GM15510 (cell line): ENCODE measurements around the gene CD52.

ENCODE experiments used
- POLR2A ChIP-seq: IDR thresholded peaks from 3 replicates; pipeline ENCODE4 v1.6.1; 2011; ENCODE audit warnings: borderline replicate concordance; ENCODE audit not compliant: insufficient read length; ENCODE audit errors: extremely low read depth

The CD52 gene

GRCh38 chr1:26281091-26281958, 36.4 kb upstream of the CD52 start:
- no peak for TF ChIP-seq POLR2A

DNA sequence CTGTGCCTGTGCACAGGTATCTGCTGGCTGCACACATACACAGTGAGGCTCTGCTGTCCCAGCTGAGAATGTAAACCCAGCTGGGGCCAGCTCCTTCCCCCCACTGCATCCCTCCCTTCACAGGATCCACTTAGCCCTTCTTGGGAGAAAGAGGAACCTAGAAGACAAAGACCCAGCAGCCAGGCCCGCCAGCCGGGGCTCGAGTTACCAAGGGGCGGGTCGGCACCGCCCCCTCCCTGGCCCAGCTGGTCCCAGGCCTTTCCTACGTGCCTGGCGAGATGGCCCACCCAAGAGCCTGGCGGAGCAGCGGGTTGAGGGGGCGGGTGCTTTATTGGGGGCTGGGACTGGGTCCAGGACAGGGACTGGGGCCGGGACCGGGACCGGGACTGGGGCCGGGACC, 35.8 kb upstream of the CD52 start:
- no peak for TF ChIP-seq POLR2A

DNA sequence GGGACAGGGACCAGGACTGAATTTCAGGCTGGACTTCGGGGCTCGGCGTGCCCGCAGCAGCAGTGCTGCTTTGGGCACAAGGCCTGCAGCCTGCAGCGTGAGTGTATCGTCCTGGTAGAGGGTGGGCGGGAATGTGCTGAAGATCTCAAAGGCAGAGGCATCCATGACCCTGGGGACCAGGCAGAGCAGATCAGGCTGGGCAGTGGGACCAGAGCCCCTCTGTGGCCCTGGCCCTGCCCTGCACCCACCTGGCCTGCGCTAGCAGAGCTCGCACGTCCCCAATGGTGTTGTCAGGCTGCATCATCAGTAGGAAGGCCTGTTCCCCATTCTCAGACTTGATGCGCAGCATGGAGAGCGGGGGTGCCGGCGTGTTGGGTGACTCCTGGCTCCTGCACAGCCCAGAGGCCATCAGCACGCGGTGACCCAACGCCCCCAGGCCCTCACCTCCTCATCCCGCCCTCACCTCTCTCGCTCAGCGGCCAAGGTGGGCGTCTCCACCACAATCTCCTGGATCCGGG, 35.3 kb upstream of the CD52 start:
- TF ChIP-seq POLR2A, result no peak

GRCh38 chr1:26283279-26283853, 34.4 kb upstream of the CD52 start:
- TF ChIP-seq POLR2A, result no peak

DNA sequence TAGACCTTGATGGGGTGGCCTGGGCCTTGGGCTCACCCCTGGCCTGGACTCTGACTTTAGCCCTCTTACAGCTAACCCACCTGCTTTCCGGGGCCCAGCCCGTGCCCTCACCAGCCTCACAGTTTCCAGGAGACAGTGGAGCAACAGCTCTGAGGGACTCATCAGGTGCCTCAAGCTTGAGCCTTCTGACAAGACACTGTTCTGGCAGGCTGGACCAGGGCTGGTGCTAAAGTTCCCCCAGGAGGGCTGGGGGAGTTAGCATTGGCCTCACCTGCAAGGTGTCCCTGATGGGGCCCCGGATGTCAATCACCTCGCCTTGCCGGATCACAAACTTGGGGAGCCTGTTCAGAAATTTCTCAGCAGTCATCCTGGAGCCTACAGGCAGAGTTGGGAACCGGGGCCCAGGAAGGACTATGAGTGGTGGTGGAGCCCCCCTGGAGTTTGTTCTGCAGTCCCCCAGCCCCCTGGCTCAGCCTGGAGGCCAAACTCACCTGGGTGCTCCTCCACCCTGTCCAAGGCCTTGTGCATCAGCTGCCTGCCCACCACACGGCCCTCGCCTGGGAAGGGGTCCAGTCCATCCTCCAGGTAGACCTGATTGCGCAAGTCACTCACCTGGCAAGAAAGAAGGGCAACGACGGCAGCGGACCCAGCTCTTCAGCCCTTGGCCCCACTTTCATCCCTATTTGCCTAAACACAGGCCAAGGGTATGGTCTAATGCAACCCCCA, 33.7 kb upstream of the CD52 start:
- TF ChIP-seq POLR2A, result no peak

GRCh38 chr1:26284597-26285347, 33.0 kb upstream of the CD52 start:
- TF ChIP-seq POLR2A, result no peak

GRCh38 chr1:26285366-26286063, 32.2 kb upstream of the CD52 start:
- TF ChIP-seq POLR2A, result no peak

DNA sequence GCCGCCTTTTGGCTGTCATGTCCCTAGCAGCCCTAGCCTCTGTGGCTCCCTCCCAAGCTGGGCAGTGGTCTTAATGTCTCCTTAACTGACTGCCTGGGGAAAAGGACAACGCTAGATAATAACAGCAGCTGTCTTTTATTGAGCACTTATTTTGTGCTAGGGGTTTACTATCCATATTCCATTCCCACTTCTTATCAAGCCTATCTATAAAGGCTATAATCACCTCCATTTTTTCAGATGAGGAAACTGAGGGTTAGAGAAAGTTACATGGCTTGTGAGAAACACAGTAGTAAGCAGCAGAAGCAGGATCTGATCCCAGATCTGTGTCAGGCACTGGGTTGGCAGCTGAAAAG, 31.7 kb upstream of the CD52 start:
- no peak for TF ChIP-seq POLR2A

DNA sequence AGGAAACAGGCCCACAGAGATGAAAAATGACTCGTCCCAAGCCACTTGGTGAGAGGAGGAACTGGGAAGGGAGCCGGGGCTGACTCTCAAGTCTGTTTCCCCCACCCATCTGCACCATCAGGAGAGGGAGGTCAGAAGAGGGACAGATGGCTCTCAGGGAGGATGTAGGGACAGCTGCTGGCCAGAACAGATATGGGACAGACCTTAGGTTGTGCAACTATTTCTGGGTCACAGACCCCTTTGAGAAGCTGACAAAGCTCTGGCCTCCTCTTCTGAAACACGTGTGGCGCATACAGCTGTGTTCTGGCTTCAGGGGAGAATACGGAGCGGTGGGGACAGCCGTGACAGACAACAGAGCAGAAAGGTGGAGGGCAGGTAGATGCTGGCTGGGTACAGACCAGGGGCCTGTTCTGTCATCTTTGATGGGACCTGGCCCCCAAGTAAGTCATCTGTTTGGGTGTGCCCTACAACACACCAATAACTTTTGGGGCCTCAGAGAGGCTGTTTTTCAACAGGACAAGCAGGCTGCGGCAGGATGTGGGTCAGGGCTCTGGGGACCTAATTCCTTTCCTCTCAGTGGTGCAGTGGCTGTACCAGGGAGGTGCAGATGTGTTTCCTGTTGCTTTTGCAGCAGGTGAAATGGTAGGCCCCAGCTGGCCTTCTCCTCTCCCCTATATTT, 30.6 kb upstream of the CD52 start:
- TF ChIP-seq POLR2A, result peak; percentile 43

- TF ChIP-seq POLR2A, result no peak
Measured at GRCh38 chr1:26287811-26288210, 29.9 kb upstream of the CD52 start.

DNA sequence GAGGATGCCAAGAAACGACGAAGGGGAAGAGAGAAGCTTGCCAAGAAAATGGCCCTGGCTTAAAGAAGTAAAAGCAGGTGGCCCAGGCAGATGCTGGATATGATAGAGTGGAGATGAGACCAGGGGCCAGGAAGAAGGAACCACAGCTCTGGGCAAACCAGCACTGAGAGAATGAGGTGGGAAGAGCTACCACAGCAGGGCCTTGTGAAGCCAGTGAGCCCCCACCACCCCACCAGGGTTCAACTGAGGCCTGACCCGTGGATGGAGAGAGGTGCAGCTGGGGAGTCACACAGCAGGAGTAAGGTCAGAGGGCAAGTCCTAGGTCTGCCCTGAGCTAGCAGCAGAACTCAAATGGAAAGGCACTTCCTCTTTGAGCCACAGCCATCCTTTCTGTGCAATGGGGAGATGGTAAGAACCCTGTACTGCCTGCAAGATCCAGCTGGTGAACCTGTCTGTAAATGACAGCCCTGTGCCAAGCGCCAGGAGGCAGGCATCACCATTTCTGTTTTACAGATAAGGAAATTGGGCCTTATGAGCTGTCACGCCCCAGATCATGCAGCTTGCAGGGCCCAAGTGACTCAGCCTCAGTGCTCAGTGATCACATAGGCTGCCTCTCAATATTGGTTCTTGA, 29.3 kb upstream of the CD52 start:
- no peak for TF ChIP-seq POLR2A

GRCh38 chr1:26289158-26290059, 28.3 kb upstream of the CD52 start:
- peak; percentile 59 for TF ChIP-seq POLR2A
